H1 (cell line): Measurements from ENCODE around the gene RNFT2. TPM values are rescaled to one million over a fixed set of nuclear protein-coding genes. Genes with fewer than 3 reads are reported as not detected.

Experiments used
- CTCF ChIA-PET: fragments of 300-600 bp; sonication (Branson Sonifier 250); formaldehyde crosslinking; loops from one replicate; lab custom pipeline; 2021; ENCODE audit not compliant: partially characterized antibody; lab: Charles Lee
- POLR2A ChIA-PET: fragments of 300-600 bp; sonication (Branson Sonifier 250); formaldehyde crosslinking; loops from one replicate; lab custom pipeline; 2021; ENCODE audit warnings: inconsistent platforms; ENCODE audit not compliant: partially characterized antibody; lab: Charles Lee
- DNase-seq, 2 experiments: peaks; one replicate each; pipeline versions ENCODE4 v3.0.0 to v3.0.0-alpha.2; 2010 to 2022; ENCODE audit warnings: low spot score in 2 of 2, low read depth in 1 of 2, mixed read lengths in 1 of 2
- FAIRE-seq: peaks from 2 replicates; lab custom pipeline; 2011; peaks lifted over from hg19 to GRCh38; lab: Jason Lieb, UNC
- H2AFZ ChIP-seq: 2 replicates; pipeline ENCODE4 v1.8.1; 2012; ENCODE audit warnings: low read length, inconsistent platforms
- H2AK5ac ChIP-seq: 2 replicates; pipeline ENCODE4 v1.6.1; 2013; ENCODE audit warnings: low read depth, low read length
- H2BK120ac ChIP-seq: replicated peaks from 2 replicates; pipeline ENCODE3; 2013; ENCODE audit warnings: low read depth, low read length, inconsistent platforms
- H2BK12ac ChIP-seq: 2 replicates; pipeline ENCODE4 v1.6.1; 2013; ENCODE audit warnings: low read depth, low read length
- H2BK15ac ChIP-seq: 2 replicates; pipeline ENCODE4 v1.6.1; 2013; ENCODE audit warnings: low read length
- H2BK20ac ChIP-seq: 2 replicates; pipeline ENCODE4 v1.6.1; 2013; ENCODE audit warnings: low read length
- H2BK5ac ChIP-seq: 2 replicates; pipeline ENCODE4 v1.6.1; 2013; ENCODE audit warnings: low read depth, low read length
- H3K14ac ChIP-seq: 2 replicates; pipeline ENCODE4 v1.6.1; 2013; ENCODE audit warnings: inconsistent platforms; ENCODE audit not compliant: insufficient read length
- H3K18ac ChIP-seq: 2 replicates; pipeline ENCODE4 v1.6.1; 2013; ENCODE audit warnings: low read length; ENCODE audit errors: extremely low read depth
- H3K23ac ChIP-seq: 2 replicates; pipeline ENCODE4 v1.6.1; 2013; ENCODE audit warnings: inconsistent platforms; ENCODE audit not compliant: insufficient read length
- H3K23me2 ChIP-seq: 2 replicates; pipeline ENCODE4 v1.6.1; 2013; ENCODE audit warnings: low read depth, low read length
- H3K27ac ChIP-seq: 2 replicates; pipeline ENCODE4 v1.6.1; 2011; ENCODE audit warnings: low read depth, low read length, inconsistent platforms
- H3K27me3 ChIP-seq, 4 experiments: replicated peaks in 1 of 4; 1 replicate in 1 of 4; 2 replicates in 3 of 4; pipeline versions ENCODE4 v1.6.1 to v1.8.1; 2011 to 2013; ENCODE audit warnings: low read length in 3 of 4, mild to moderate bottlenecking in 3 of 4, inconsistent platforms in 2 of 4, mixed read lengths in 2 of 4, moderate library complexity in 1 of 4; ENCODE audit not compliant: control insufficient read depth in 3 of 4, insufficient read depth in 3 of 4; ENCODE audit errors: extremely low read depth in 1 of 4
- H3K36me3 ChIP-seq, 4 experiments: 2 replicates each; pipeline versions ENCODE4 v1.6.1 to v1.8.1; 2011 to 2013; ENCODE audit warnings: mild to moderate bottlenecking in 4 of 4, low read length in 3 of 4, moderate library complexity in 2 of 4, control low read depth in 1 of 4, inconsistent platforms in 1 of 4; ENCODE audit not compliant: insufficient read depth in 4 of 4, control insufficient read depth in 2 of 4
- H3K4ac ChIP-seq: replicated peaks from 2 replicates; pipeline ENCODE3; 2013; ENCODE audit warnings: low read length, low read depth, mixed read lengths, inconsistent platforms; ENCODE audit not compliant: insufficient read length
- H3K4me1 ChIP-seq, 4 experiments: replicated peaks in 1 of 4; 1 replicate in 1 of 4; 2 replicates in 3 of 4; pipeline versions ENCODE4 v1.6.1 to v1.8.1; 2011 to 2013; ENCODE audit warnings: low read length in 3 of 4, inconsistent platforms in 2 of 4, mixed read lengths in 1 of 4; ENCODE audit not compliant: insufficient read depth in 4 of 4, control insufficient read depth in 3 of 4
- H3K4me2 ChIP-seq, 2 experiments: 2 replicates each; pipeline versions ENCODE4 v1.6.1 to v1.8.1; 2011 to 2013; ENCODE audit warnings: low read depth in 2 of 2, low read length in 2 of 2, control low read depth in 1 of 2, inconsistent platforms in 1 of 2, mild to moderate bottlenecking in 1 of 2; ENCODE audit not compliant: insufficient read depth in 1 of 2
- H3K4me3 ChIP-seq, 4 experiments: fragments of 200-600, 300-600 bp in 1 of 4; sonication (generic), shearing (Covaris generic), sonication (Bioruptor Twin) in 1 of 4; 2 replicates each; pipeline versions ENCODE4 v1.5.1 to v1.8.1; 2011 to 2016; ENCODE audit warnings: low read length in 4 of 4, low read depth in 3 of 4, control low read depth in 2 of 4, inconsistent platforms in 2 of 4, mild to moderate bottlenecking in 2 of 4, mixed read lengths in 1 of 4, moderate library complexity in 1 of 4; ENCODE audit not compliant: insufficient read depth in 2 of 4; ENCODE audit errors: extremely low read depth in 1 of 4
- H3K56ac ChIP-seq: replicated peaks from 2 replicates; pipeline ENCODE3; 2013; ENCODE audit warnings: low read depth, mild to moderate bottlenecking, mixed read lengths, low read length, inconsistent platforms; ENCODE audit not compliant: insufficient read length
- H3K79me1 ChIP-seq: 2 replicates; pipeline ENCODE4 v1.6.1; 2013; ENCODE audit warnings: low read depth, low read length, control low read depth
- H3K79me2 ChIP-seq, 2 experiments: 2 replicates each; pipeline versions ENCODE4 v1.6.1 to v1.8.1; 2012 to 2013; ENCODE audit warnings: low read length in 2 of 2, mild to moderate bottlenecking in 2 of 2, inconsistent platforms in 1 of 2; ENCODE audit not compliant: insufficient read depth in 2 of 2, control insufficient read depth in 1 of 2
- H3K9ac ChIP-seq, 4 experiments: replicated peaks in 1 of 4; 1 replicate in 1 of 4; 2 replicates in 3 of 4; pipeline versions ENCODE4 v1.6.1 to v1.8.1; 2011 to 2013; ENCODE audit warnings: low read depth in 3 of 4, low read length in 3 of 4, control low read depth in 2 of 4, mild to moderate bottlenecking in 2 of 4, moderate library complexity in 2 of 4, inconsistent platforms in 1 of 4; ENCODE audit errors: extremely low read depth in 1 of 4
- H3K9me3 ChIP-seq, 2 experiments: 2 replicates each; pipeline versions ENCODE4 v1.6.1 to v1.8.1; 2012 to 2013; ENCODE audit warnings: mild to moderate bottlenecking in 2 of 2, moderate library complexity in 2 of 2, control low read depth in 1 of 2, inconsistent platforms in 1 of 2, low read depth in 1 of 2, low read length in 1 of 2, mixed read lengths in 1 of 2; ENCODE audit not compliant: insufficient read depth in 2 of 2
- H4K20me1 ChIP-seq, 2 experiments: replicated peaks in 1 of 2; 2 replicates each; pipeline versions ENCODE3 to v1.8.1; 2011 to 2013; ENCODE audit warnings: inconsistent platforms in 2 of 2, low read length in 2 of 2, mild to moderate bottlenecking in 1 of 2; ENCODE audit not compliant: insufficient read depth in 2 of 2, control insufficient read depth in 1 of 2
- H4K5ac ChIP-seq: 2 replicates; pipeline ENCODE4 v1.6.1; 2013; ENCODE audit warnings: low read length, low read depth, mixed read lengths, inconsistent platforms; ENCODE audit not compliant: insufficient read length
- H4K8ac ChIP-seq: 2 replicates; pipeline ENCODE4 v1.8.0; 2013; ENCODE audit warnings: mild to moderate bottlenecking, moderate library complexity, low read length, inconsistent platforms; ENCODE audit not compliant: insufficient read depth; ENCODE audit errors: extremely low read depth
- H4K91ac ChIP-seq: replicated peaks from 2 replicates; pipeline ENCODE3; 2013; ENCODE audit warnings: low read length, mixed read lengths, inconsistent platforms; ENCODE audit not compliant: insufficient read length
- CHD2 ChIP-seq: IDR thresholded peaks from 2 replicates; pipeline ENCODE4 v1.6.1; 2012; ENCODE audit warnings: low read length, improper control_type of control experiment
- JUND ChIP-seq: IDR thresholded peaks from 2 replicates; pipeline ENCODE4 v1.6.1; 2011; ENCODE audit warnings: mild to moderate bottlenecking, improper control_type of control experiment, low read length
- NANOG ChIP-seq: IDR thresholded peaks from 2 replicates; pipeline ENCODE4 v1.6.1; 2011; ENCODE audit warnings: low read length, low read depth, mild to moderate bottlenecking, inconsistent platforms; ENCODE audit not compliant: insufficient read depth, poor library complexity, severe bottlenecking
- NRF1 ChIP-seq: IDR thresholded peaks from 2 replicates; pipeline ENCODE4 v1.6.1; 2011; ENCODE audit warnings: mild to moderate bottlenecking, low read depth, low read length, improper control_type of control experiment
- POU5F1 ChIP-seq: IDR thresholded peaks from 2 replicates; pipeline ENCODE4 v1.6.1; 2011; ENCODE audit warnings: low read depth, mild to moderate bottlenecking, low read length, moderate library complexity
- SAP30 ChIP-seq: fragments of 300-600 bp; sonication (generic); IDR thresholded peaks from 2 replicates; pipeline ENCODE4 v1.7.1; 2012; ENCODE audit warnings: low read length, moderate library complexity, mild to moderate bottlenecking, inconsistent platforms; ENCODE audit not compliant: insufficient read depth, insufficient replicate concordance
- SIRT6 ChIP-seq: IDR thresholded peaks from one replicate; pipeline ENCODE4 v1.7.1; 2012; ENCODE audit warnings: low read length, inconsistent platforms
- SIX5 ChIP-seq: IDR thresholded peaks from 2 replicates; pipeline ENCODE4 v1.6.1; 2011; ENCODE audit warnings: mild to moderate bottlenecking, low read depth, low read length
- SP2 ChIP-seq: IDR thresholded peaks from 2 replicates; pipeline ENCODE4 v1.6.1; 2012; ENCODE audit warnings: mild to moderate bottlenecking, low read length, inconsistent platforms
- TAF1 ChIP-seq: IDR thresholded peaks from 2 replicates; pipeline ENCODE4 v1.6.1; 2011; ENCODE audit warnings: mild to moderate bottlenecking, low read depth, low read length
- TCF12 ChIP-seq: IDR thresholded peaks from 2 replicates; pipeline ENCODE4 v1.6.1; 2011; ENCODE audit warnings: low read depth, mild to moderate bottlenecking, low read length
- TEAD4 ChIP-seq: IDR thresholded peaks from 2 replicates; pipeline ENCODE4 v1.6.1; 2012; ENCODE audit warnings: low read depth, low read length, inconsistent platforms, mixed read lengths
- WGBS, 2 experiments: shearing (Covaris generic) in 1 of 2; methylation state at CpG; one replicate each; pipeline versions ENCODE4 v1.1.6 to v1.1.7; 2013 to 2015; ENCODE audit warnings: low lambda C conversion rate in 2 of 2, mixed read lengths in 2 of 2, inconsistent platforms in 1 of 2, low coverage in 1 of 2, missing lambda C conversion rate in 1 of 2; ENCODE audit not compliant: insufficient replicate concordance in 2 of 2, insufficient coverage in 1 of 2, insufficient read length in 1 of 2; ENCODE audit errors: extremely low coverage in 1 of 2, missing lambda C conversion rate in 1 of 2; 5-methylcytosine and 5-hydroxymethylcytosine counted together
- polyA plus RNA-seq, 7 experiments: library from polyadenylated mRNA; depleted of rRNA in 3 of 7; stranded (reverse) in 5 of 7; unstranded in 2 of 7; fragments of >200 nt in 5 of 7; fragments of 200-250 nt in 2 of 7; gene quantifications; 1 replicate in 5 of 7; 2 replicates in 1 of 7; 4 replicates in 1 of 7; pipeline versions ENCODE4 v1.2.1 to v1.2.3, GENCODE V29; 2011 to 2013; ENCODE audit warnings: missing spikeins in 2 of 7, mixed read lengths in 2 of 7
- total RNA-seq: library from RNA; stranded (reverse); fragmentation: NEBNext Ultra II Directional; extraction: Animal tissue kit (Norgen Biotek cat#: 25700); gene quantifications from 2 replicates; pipeline ENCODE4 v1.2.1, GENCODE V29; 2021
- TF ChIP-seq, protein P1 (sequence below), 3 experiments: IDR thresholded peaks; 1 replicate in 2 of 3; 2 replicates in 1 of 3; pipeline versions ENCODE4 v1.5.1 to v1.6.1; 2011; ENCODE audit warnings: low read length in 3 of 3, mild to moderate bottlenecking in 3 of 3, inconsistent platforms in 2 of 3, low read depth in 1 of 3, moderate library complexity in 1 of 3; ENCODE audit not compliant: insufficient read depth in 1 of 3; ENCODE audit errors: control extremely low read depth in 1 of 3

RNFT2 gene
- total and polyA plus RNA-seq, 2 of the 8 experiments (the other 6 are each of a cell fraction or from before 2014, with no cell fraction given): 14.2 to 33.1 TPM

DNA sequence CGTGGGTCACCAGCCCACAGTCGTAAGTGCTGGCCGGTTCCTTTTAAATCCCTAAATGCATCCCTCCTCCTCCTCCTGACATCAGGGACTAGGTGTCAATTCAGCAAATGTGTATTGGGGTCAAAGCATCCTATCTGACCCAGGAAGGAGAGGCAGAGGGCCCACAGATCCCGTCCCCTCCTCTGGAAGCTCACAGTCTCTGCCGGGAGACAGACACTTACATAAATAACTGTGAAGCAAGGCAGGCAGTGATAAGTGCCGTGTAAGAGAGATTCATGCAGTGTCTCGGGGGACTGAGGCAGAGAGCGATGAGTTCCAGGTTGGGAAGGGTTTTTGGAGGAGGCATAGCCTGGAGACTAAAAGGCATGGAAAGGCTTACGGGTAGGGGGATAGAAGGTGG, 99.0 kb downstream of the RNFT2 start:
- Histone ChIP-seq H3K18ac (no peak overlapping the region), H4K20me1 (peaks cover 0 to 2% of the 10 kb centered on the region in 2 experiments), H3K4me3 (no peak overlapping the region), H4K5ac (no peak overlapping the region), H4K91ac (no peak overlapping the region), H3K4me1 (peaks cover 0 to 3% (median 0%) of the 10 kb centered on the region in 4 experiments; a peak in 1 of 7 replicates), H3K4ac (no peak overlapping the region), H2BK120ac (no peak overlapping the region), H3K4me2 (no peak overlapping the region), H2BK15ac (no peak overlapping the region), H3K36me3 (peaks cover 0 to 3% (median 0%) of the 10 kb centered on the region in 4 experiments; a peak in 4 of 8 replicates), H3K56ac (no peak overlapping the region), H3K27me3 (no peaks in the 10 kb centered on the region), H3K9me3 (no peaks in the 10 kb centered on the region), H3K27ac (no peak overlapping the region), H2BK5ac (no peak overlapping the region), H2BK12ac (no peak overlapping the region), H3K14ac (no peak overlapping the region), H3K9ac (no peak overlapping the region), H3K23me2 (peaks cover 5% of the 10 kb centered on the region; the same call in 1 of the 2 replicates), H2BK20ac (no peak overlapping the region), H3K79me2 (no peaks in the 10 kb centered on the region), H4K8ac (no peak overlapping the region), H3K79me1 (no peaks in the 10 kb centered on the region), H2AFZ (no peak overlapping the region), H3K23ac (no peak overlapping the region), H2AK5ac (no peak overlapping the region)
- FAIRE-seq: no peak
- 83% methylated on average over 9 of the region's 9 CpGs; no CpG with 5 or more reads in 1 of the 2 experiments for WGBS, 2 experiments
- ChIA-PET CTCF (interaction anchor here (0.7 to 1.3 kb wide), 4 partner anchors 11 to 45 kb away, joined by 3 read pairs; no protein-coding TSS in a partner anchor), POLR2A (interaction anchor here (0.7 kb wide), 1 partner anchor 33 kb away, joined by 3 read pairs; no protein-coding TSS in a partner anchor)
- DNase-seq: no peak
- no peak for TF ChIP-seq CHD2
- TF ChIP-seq SAP30: no peak
- no peak for TF ChIP-seq SIX5
- no peak for TF ChIP-seq TAF1
- no peak for TF ChIP-seq SIRT6
- TF ChIP-seq NANOG: no peak
- TF ChIP-seq, protein P1, sequence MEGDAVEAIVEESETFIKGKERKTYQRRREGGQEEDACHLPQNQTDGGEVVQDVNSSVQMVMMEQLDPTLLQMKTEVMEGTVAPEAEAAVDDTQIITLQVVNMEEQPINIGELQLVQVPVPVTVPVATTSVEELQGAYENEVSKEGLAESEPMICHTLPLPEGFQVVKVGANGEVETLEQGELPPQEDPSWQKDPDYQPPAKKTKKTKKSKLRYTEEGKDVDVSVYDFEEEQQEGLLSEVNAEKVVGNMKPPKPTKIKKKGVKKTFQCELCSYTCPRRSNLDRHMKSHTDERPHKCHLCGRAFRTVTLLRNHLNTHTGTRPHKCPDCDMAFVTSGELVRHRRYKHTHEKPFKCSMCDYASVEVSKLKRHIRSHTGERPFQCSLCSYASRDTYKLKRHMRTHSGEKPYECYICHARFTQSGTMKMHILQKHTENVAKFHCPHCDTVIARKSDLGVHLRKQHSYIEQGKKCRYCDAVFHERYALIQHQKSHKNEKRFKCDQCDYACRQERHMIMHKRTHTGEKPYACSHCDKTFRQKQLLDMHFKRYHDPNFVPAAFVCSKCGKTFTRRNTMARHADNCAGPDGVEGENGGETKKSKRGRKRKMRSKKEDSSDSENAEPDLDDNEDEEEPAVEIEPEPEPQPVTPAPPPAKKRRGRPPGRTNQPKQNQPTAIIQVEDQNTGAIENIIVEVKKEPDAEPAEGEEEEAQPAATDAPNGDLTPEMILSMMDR (IDR thresholded peaks at IDR 0.05; ENCODE audit: control extremely low read depth in 1 of 3, insufficient read depth in 1 of 3, low read depth in 1 of 3, low read length in 3 of 3): no peak
- no peak for TF ChIP-seq NRF1
- no peak for TF ChIP-seq POU5F1
- TF ChIP-seq SP2: no peak
- TF ChIP-seq TEAD4: no peak
- TF ChIP-seq TCF12: no peak
- no peak for TF ChIP-seq JUND
